ENCODE data around the gene PGLYRP4. TPM values are rescaled to one million over a fixed set of nuclear protein-coding genes. Genes with fewer than 3 reads are reported as not detected.

Gene PGLYRP4
- total RNA-seq, 1 experiment from 2014 or later, result not detected

GRCh38 chr1:153313288-153313687 lies 35.4 kb downstream of the PGLYRP4 start:
- POLR2A ChIA-PET (ENCODE audit: low non-redundant PET), result no interaction called here
- H3K9me3 ChIP-seq (ENCODE audit: low read depth, low read length, poor library complexity, severe bottlenecking), result no peaks in the 10 kb centered on the region

GRCh38 chr1:153312570-153313186 lies 36.0 kb downstream of the PGLYRP4 start, which contains the start of gene PGLYRP3:
TSS of gene PGLYRP3 (minus strand) at chr1:153312952. CDS start at chr1:153310665, 2,287 bp downstream.
- no TSS peak for BruUV-seq (replicated peaks)
- Histone ChIP-seq H3K9me3 (ENCODE audit: low read depth, low read length, poor library complexity, severe bottlenecking) (no peaks in the 10 kb centered on the region), H3K27ac (ENCODE audit: low read depth, low read length, poor library complexity, severe bottlenecking) (no peak within 1 kb of the TSS), H3K4me1 (ENCODE audit: insufficient read depth, low read length, poor library complexity, severe bottlenecking) (no peaks in the 10 kb centered on the region), H3K4me3 (ENCODE audit: low read depth, low read length, poor library complexity, severe bottlenecking) (no peak within 1 kb of the TSS), H3K36me3 (ENCODE audit: insufficient read depth, low read length, poor library complexity, severe bottlenecking) (no peaks in the 10 kb centered on the region), H3K27me3 (replicated peaks; ENCODE audit: insufficient read depth, low read depth, low read length, poor library complexity) (no peaks in the 10 kb centered on the region)
- DNase-seq (ENCODE audit: low spot score), result no peak
- POLR2A ChIA-PET (ENCODE audit: low non-redundant PET), result no interaction called here
- intact Hi-C loops (cut with micrococcal nuclease; ENCODE audit: unreplicated experiment), result no loop called here
- CTCF ChIA-PET, result no interaction called here
- TF ChIP-seq, protein P1, sequence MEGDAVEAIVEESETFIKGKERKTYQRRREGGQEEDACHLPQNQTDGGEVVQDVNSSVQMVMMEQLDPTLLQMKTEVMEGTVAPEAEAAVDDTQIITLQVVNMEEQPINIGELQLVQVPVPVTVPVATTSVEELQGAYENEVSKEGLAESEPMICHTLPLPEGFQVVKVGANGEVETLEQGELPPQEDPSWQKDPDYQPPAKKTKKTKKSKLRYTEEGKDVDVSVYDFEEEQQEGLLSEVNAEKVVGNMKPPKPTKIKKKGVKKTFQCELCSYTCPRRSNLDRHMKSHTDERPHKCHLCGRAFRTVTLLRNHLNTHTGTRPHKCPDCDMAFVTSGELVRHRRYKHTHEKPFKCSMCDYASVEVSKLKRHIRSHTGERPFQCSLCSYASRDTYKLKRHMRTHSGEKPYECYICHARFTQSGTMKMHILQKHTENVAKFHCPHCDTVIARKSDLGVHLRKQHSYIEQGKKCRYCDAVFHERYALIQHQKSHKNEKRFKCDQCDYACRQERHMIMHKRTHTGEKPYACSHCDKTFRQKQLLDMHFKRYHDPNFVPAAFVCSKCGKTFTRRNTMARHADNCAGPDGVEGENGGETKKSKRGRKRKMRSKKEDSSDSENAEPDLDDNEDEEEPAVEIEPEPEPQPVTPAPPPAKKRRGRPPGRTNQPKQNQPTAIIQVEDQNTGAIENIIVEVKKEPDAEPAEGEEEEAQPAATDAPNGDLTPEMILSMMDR (conservative IDR thresholded peaks at IDR 0.05; ENCODE audit: low read depth, low read length), result no peak
- TF ChIP-seq EZH2 (IDR thresholded peaks at IDR 0.05; ENCODE audit: borderline replicate concordance, low read depth, low read length, poor library complexity, severe bottlenecking), result no peak

More at GRCh38 chr1:153313288-153313687, 35.4 kb downstream of the PGLYRP4 start:
- Histone ChIP-seq H3K27ac (ENCODE audit: low read depth, low read length, poor library complexity, severe bottlenecking) (no peak overlapping the region), H3K36me3 (ENCODE audit: insufficient read depth, low read length, poor library complexity, severe bottlenecking) (no peaks in the 10 kb centered on the region), H3K4me3 (ENCODE audit: low read depth, low read length, poor library complexity, severe bottlenecking) (no peak overlapping the region), H3K4me1 (ENCODE audit: insufficient read depth, low read length, poor library complexity, severe bottlenecking) (no peaks in the 10 kb centered on the region), H3K27me3 (replicated peaks; ENCODE audit: insufficient read depth, low read depth, low read length, poor library complexity) (no peaks in the 10 kb centered on the region)
- DNase-seq (ENCODE audit: low spot score), result no peak
- TF ChIP-seq, protein P1 (conservative IDR thresholded peaks at IDR 0.05; ENCODE audit: low read depth, low read length), result no peak
- no peak for TF ChIP-seq EZH2 (IDR thresholded peaks at IDR 0.05; ENCODE audit: borderline replicate concordance, low read depth, low read length, poor library complexity, severe bottlenecking)
- intact Hi-C loops (cut with micrococcal nuclease; ENCODE audit: unreplicated experiment), result no loop called here
- CTCF ChIA-PET, result no interaction called here
- BruUV-seq (replicated peaks), result no TSS peak

DNA sequence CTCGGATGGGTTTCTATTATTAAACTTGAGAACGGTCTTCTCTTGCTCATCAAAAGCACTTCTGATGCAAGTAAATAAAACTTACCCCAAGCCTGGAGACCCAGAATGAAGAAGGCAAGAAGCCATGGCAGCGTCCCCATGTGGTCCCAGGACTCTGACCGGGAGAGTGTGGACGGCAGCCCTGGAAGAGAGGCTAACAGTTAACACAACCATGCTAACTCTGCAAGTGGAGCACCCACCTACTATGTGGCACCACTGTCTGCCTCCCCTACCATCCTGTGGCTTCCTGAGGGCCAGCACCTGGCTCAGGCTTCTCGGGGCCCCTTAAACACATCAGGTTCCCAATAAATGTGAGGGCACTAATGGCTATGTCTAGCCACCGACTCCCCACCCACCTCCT lies 38.1 kb downstream of the PGLYRP4 start:
- no peak for TF ChIP-seq EZH2 (IDR thresholded peaks at IDR 0.05; ENCODE audit: borderline replicate concordance, low read depth, low read length, poor library complexity, severe bottlenecking)
- TF ChIP-seq, protein P1 (conservative IDR thresholded peaks at IDR 0.05; ENCODE audit: low read depth, low read length), result no peak
- CTCF ChIA-PET, result no interaction called here
- H3K36me3 ChIP-seq (ENCODE audit: insufficient read depth, low read length, poor library complexity, severe bottlenecking), result no peaks in the 10 kb centered on the region
- POLR2A ChIA-PET (ENCODE audit: low non-redundant PET), result no interaction called here
- no peaks in the 10 kb centered on the region for H3K4me1 ChIP-seq (ENCODE audit: insufficient read depth, low read length, poor library complexity, severe bottlenecking)
- no peaks in the 10 kb centered on the region for H3K9me3 ChIP-seq (ENCODE audit: low read depth, low read length, poor library complexity, severe bottlenecking)
- no peak overlapping the region for H3K4me3 ChIP-seq (ENCODE audit: low read depth, low read length, poor library complexity, severe bottlenecking)
- H3K27ac ChIP-seq (ENCODE audit: low read depth, low read length, poor library complexity, severe bottlenecking), result no peak overlapping the region
- H3K27me3 ChIP-seq (replicated peaks; ENCODE audit: insufficient read depth, low read depth, low read length, poor library complexity), result peaks cover 10% of the 10 kb centered on the region
- no TSS peak for BruUV-seq (replicated peaks)
- DNase-seq (ENCODE audit: low spot score), result no peak
- intact Hi-C loops (cut with micrococcal nuclease; ENCODE audit: unreplicated experiment), result no loop called here

Measured in A673 (cell line).